ENCODE data around the gene CYP26B1. TPM values are rescaled to one million over a fixed set of nuclear protein-coding genes. Genes with fewer than 3 reads are reported as not detected.

CYP26B1 gene
- total RNA-seq, 2 experiments from 2014 or later, result not detected

GRCh38 chr2:72081451-72081850 is 66.2 kb downstream of the CYP26B1 start:
- ChIA-PET POLR2A (no interaction called here), CTCF (ENCODE audit: unreplicated experiment) (no interaction called here)
- Histone ChIP-seq H3K4me3 (ENCODE audit: low read depth, low read length, poor library complexity, severe bottlenecking) (no peak overlapping the region), H3K4me1 (ENCODE audit: insufficient read depth, low read length, poor library complexity, severe bottlenecking) (no peaks in the 10 kb centered on the region), H4K20me1 (ENCODE audit: insufficient read depth, low read length) (no peaks in the 10 kb centered on the region), H3K9me3 (ENCODE audit: low read length) (no peaks in the 10 kb centered on the region), H2AFZ (ENCODE audit: low read length) (no peak overlapping the region), H3K9me2 (ENCODE audit: insufficient read depth, low read length) (no peaks in the 10 kb centered on the region), H3K4me2 (ENCODE audit: low read length) (no peak overlapping the region), H3K36me3 (ENCODE audit: insufficient read depth, low read length) (no peaks in the 10 kb centered on the region), H3K27ac (ENCODE audit: low read depth, low read length, poor library complexity, severe bottlenecking) (no peak overlapping the region), H3K79me2 (ENCODE audit: insufficient read depth, low read depth, low read length) (no peaks in the 10 kb centered on the region)
- TF ChIP-seq EZH2phosphoT487 (IDR thresholded peaks at IDR 0.05; ENCODE audit: borderline replicate concordance, low read depth, low read length) (no peak), CTCF (conservative IDR thresholded peaks at IDR 0.05; ENCODE audit: low read length) (no peak)
- DNase-seq (ENCODE audit: low spot score), result no peak
- no TSS peak for BruUV-seq (replicated peaks)
- intact Hi-C loops (cut with micrococcal nuclease; ENCODE audit: unreplicated experiment), result no loop called here

DNA sequence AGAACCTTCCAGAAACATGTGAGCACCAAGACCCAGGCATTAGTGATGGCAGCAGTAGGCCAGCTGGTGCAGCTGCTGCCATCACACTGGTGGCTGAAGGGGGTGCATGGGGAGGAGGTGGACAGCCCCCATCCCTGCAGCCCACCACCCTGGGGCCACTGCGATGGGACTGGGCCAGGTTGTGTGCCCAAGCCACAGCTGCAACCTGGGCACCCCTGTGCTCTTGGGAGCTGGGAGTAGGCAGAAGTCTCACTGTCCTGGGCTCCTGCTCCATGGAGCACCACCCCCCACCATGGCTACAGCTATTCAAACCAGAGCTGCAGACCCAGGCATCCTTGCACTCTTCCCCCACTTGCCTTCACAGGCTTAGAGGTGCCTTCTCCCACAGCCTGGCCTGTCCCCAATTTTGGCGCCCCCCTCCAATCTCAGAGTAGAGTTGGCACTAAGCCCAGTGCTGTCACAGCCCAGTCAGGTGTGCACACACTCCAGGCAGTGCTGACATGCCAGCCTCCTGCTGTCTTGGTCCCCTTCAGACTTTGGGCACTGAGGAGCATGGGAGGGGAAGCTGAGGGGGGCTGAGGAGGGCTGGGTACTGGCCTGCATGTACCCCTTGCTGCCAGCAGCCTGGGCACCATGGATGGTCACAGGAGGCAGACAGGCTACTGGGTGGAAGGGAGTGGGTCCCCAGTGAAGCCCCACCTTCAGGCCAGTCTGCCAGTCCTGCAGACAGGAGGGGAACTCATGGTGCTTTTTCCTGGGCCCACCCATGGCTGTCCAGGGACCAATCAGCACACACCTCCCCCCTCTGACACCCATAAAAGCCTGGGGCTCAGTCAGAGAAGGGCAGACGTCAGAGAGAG is 67.1 kb downstream of the CYP26B1 start:
- TF ChIP-seq EZH2phosphoT487 (IDR thresholded peaks at IDR 0.05; ENCODE audit: borderline replicate concordance, low read depth, low read length), result no peak
- TF ChIP-seq CTCF (conservative IDR thresholded peaks at IDR 0.05; ENCODE audit: low read length), result no peak
- H3K4me1 ChIP-seq (ENCODE audit: insufficient read depth, low read length, poor library complexity, severe bottlenecking), result no peaks in the 10 kb centered on the region
- H3K9me2 ChIP-seq (ENCODE audit: insufficient read depth, low read length), result no peaks in the 10 kb centered on the region
- BruUV-seq (replicated peaks), result no TSS peak
- no peak overlapping the region for H2AFZ ChIP-seq (ENCODE audit: low read length)
- DNase-seq (ENCODE audit: low spot score), result no peak
- H3K27ac ChIP-seq (ENCODE audit: low read depth, low read length, poor library complexity, severe bottlenecking), result no peak overlapping the region
- no peak overlapping the region for H3K4me3 ChIP-seq (ENCODE audit: low read depth, low read length, poor library complexity, severe bottlenecking)
- POLR2A ChIA-PET, result no interaction called here
- no peaks in the 10 kb centered on the region for H4K20me1 ChIP-seq (ENCODE audit: insufficient read depth, low read length)
- intact Hi-C loops (cut with micrococcal nuclease; ENCODE audit: unreplicated experiment), result no loop called here
- H3K9me3 ChIP-seq (ENCODE audit: low read length), result no peaks in the 10 kb centered on the region
- H3K4me2 ChIP-seq (ENCODE audit: low read length), result no peak overlapping the region
- CTCF ChIA-PET (ENCODE audit: unreplicated experiment), result no interaction called here
- no peaks in the 10 kb centered on the region for H3K79me2 ChIP-seq (ENCODE audit: insufficient read depth, low read depth, low read length)
- no peaks in the 10 kb centered on the region for H3K36me3 ChIP-seq (ENCODE audit: insufficient read depth, low read length)

Measured in OCI-LY7 (cell line).